Right atrium auricular region (tissue), 2 donors: ENCODE data around the gene MDM2. TPM values are rescaled to one million over a fixed set of nuclear protein-coding genes. Genes with fewer than 3 reads are reported as not detected.
A peak's percentile ranks its signal among the peaks of the same experiment; 100 is the strongest.
"Not testable (repeated sequence)": the region's sequence is repeated elsewhere in the genome, so short reads cannot be mapped to it uniquely, and the experiment has no call there.

Experiments
- DNase-seq: peaks from one replicate; pipeline ENCODE4 v3.0.0-alpha.2; 2019; ENCODE audit warnings: low spot score
- H3K27ac ChIP-seq, 2 donors: fragments of 200-600 bp; sonication (generic); 1 replicate in 1 of 2; 2 replicates in 1 of 2; pipeline ENCODE4 v1.5.1; 2016 to 2019
- H3K27me3 ChIP-seq, 2 donors: fragments of 200-600 bp; sonication (generic); one replicate each; pipeline versions ENCODE4 v1.5.1 to v1.6.0; 2017 to 2019
- H3K36me3 ChIP-seq: fragments of 200-600 bp; sonication (generic); one replicate; pipeline ENCODE4 v1.5.1; 2016
- H3K4me1 ChIP-seq, 2 donors: fragments of 200-600 bp; sonication (generic); one replicate each; pipeline versions ENCODE4 v1.5.1 to v1.6.0; 2017 to 2019
- H3K4me3 ChIP-seq, 2 donors: fragments of 200-600 bp; sonication (generic); 1 replicate in 1 of 2; 2 replicates in 1 of 2; pipeline ENCODE4 v1.5.1; 2017 to 2019; ENCODE audit warnings: mild to moderate bottlenecking in 1 of 2, moderate library complexity in 1 of 2
- H3K9me3 ChIP-seq, 2 donors: fragments of 200-600 bp; sonication (generic); one replicate each; pipeline ENCODE4 v1.5.1; 2019
- CTCF ChIP-seq, 2 donors: fragments of 200-600 bp; sonication (generic); IDR thresholded peaks; one replicate each; pipeline ENCODE4 v1.5.1; 2019; ENCODE audit warnings: antibody characterized with exemption in 2 of 2
- total RNA-seq, 2 donors: library from RNA; depleted of rRNA; stranded (reverse); fragments of >200 nt; gene quantifications; one replicate each; pipeline ENCODE4 v1.1.0, GENCODE V29; 2016

MDM2 gene
- total RNA-seq, 2 donors from 2014 or later: 36.0 to 36.6 TPM

- DNase-seq: no peak
These were observed 3.1 kb upstream of the MDM2 start for GRCh38 chr12:68804657-68805591.

GRCh38 chr12:68805592-68806120, 2.3 kb upstream of the MDM2 start:
- Histone ChIP-seq H3K4me3 (no peak overlapping the region), H3K36me3 (peaks cover 14% of the 10 kb centered on the region)
- TF ChIP-seq CTCF (IDR thresholded peaks at IDR 0.05): no peak

More at GRCh38 chr12:68804657-68805591, 3.1 kb upstream of the MDM2 start:
- Histone ChIP-seq H3K4me3 (no peak overlapping the region), H3K36me3 (peaks cover 7% of the 10 kb centered on the region), H3K27ac (no peak overlapping the region), H3K4me1 (peaks cover 0 to 12% of the 10 kb centered on the region in 2 donors), H3K27me3 (no peaks in the 10 kb centered on the region), H3K9me3 (no peaks in the 10 kb centered on the region)
- TF ChIP-seq CTCF (IDR thresholded peaks at IDR 0.05): no peak

GRCh38 chr12:68806488-68807237, 1.3 kb upstream of the MDM2 start:
- Histone ChIP-seq H3K4me1 (peaks cover 0 to 22% of the 10 kb centered on the region in 2 donors), H3K27ac (peak overlapping the region in 1 of 2 donors; percentile 99), H3K4me3 (peak overlapping the region in 1 of 2 donors; percentile 98), H3K9me3 (no peaks in the 10 kb centered on the region), H3K27me3 (no peaks in the 10 kb centered on the region), H3K36me3 (peaks cover 24% of the 10 kb centered on the region)
- no peak for DNase-seq
- no peak for TF ChIP-seq CTCF (IDR thresholded peaks at IDR 0.05)

More at GRCh38 chr12:68805592-68806120, 2.3 kb upstream of the MDM2 start:
- no peak for DNase-seq
- no peaks in the 10 kb centered on the region for H3K9me3 ChIP-seq
- H3K27ac ChIP-seq: no peak overlapping the region
- no peaks in the 10 kb centered on the region for H3K27me3 ChIP-seq
- H3K4me1 ChIP-seq: peaks cover 0 to 15% of the 10 kb centered on the region in 2 donors

GRCh38 chr12:68807274-68807575, 752 bp upstream of the MDM2 start:
- peak overlapping the region; percentile 98 to 99 for H3K27ac ChIP-seq
- H3K4me3 ChIP-seq: peak overlapping the region; percentile 85 to 98
- not testable (repeated sequence) for H3K9me3 ChIP-seq, DNase-seq, H3K27me3 ChIP-seq
- H3K4me1 ChIP-seq: peaks cover 0 to 24% of the 10 kb centered on the region in 2 donors
- H3K36me3 ChIP-seq: peaks cover 30% of the 10 kb centered on the region

- H3K4me3 ChIP-seq: peak overlapping the region; percentile 85 to 98
- no peaks in the 10 kb centered on the region for H3K9me3 ChIP-seq
- peaks cover 0 to 24% of the 10 kb centered on the region in 2 donors for H3K4me1 ChIP-seq
- peak; percentile 89 for DNase-seq
- peaks cover 43% of the 10 kb centered on the region for H3K36me3 ChIP-seq
- peak overlapping the region; percentile 98 to 99 for H3K27ac ChIP-seq
- H3K27me3 ChIP-seq: no peaks in the 10 kb centered on the region
- peak in 1 of 2 donors; percentile 34 for TF ChIP-seq CTCF (IDR thresholded peaks at IDR 0.05)
These were observed 612 bp downstream of the MDM2 start for GRCh38 chr12:68808388-68809189.
